ENCODE results near the gene SMARCA4.

The SMARCA4 gene

GRCh38 chr19:11027381-11027780 is 66.6 kb downstream of the SMARCA4 start:
- Histone ChIP-seq H3K4me3 (ENCODE audit: low read depth, low read length) (no peak overlapping the region), H3K4me1 (no peaks in the 10 kb centered on the region), H3K27me3 (no peaks in the 10 kb centered on the region), H3K36me3 (peaks cover 96% of the 10 kb centered on the region), H3K9me3 (no peaks in the 10 kb centered on the region)
- no peak for DNase-seq
- TF ChIP-seq CTCF (IDR thresholded peaks at IDR 0.05; ENCODE audit: low read depth, low read length) = no peak

- Histone ChIP-seq H3K36me3 (peaks cover 95% of the 10 kb centered on the region), H3K4me3 (ENCODE audit: low read depth, low read length) (no peak overlapping the region), H3K4me1 (no peaks in the 10 kb centered on the region), H3K9me3 (no peaks in the 10 kb centered on the region), H3K27me3 (no peaks in the 10 kb centered on the region)
- TF ChIP-seq CTCF (IDR thresholded peaks at IDR 0.05; ENCODE audit: low read depth, low read length) = no peak
- DNase-seq = no peak
These were observed 67.3 kb downstream of the SMARCA4 start for GRCh38 chr19:11028146-11028545.

GRCh38 chr19:11031421-11032070 is 70.7 kb downstream of the SMARCA4 start:
- H3K4me1 ChIP-seq = peaks cover 4% of the 10 kb centered on the region; the same call in 1 of the 2 replicates
- peaks cover 98% of the 10 kb centered on the region for H3K36me3 ChIP-seq
- H3K4me3 ChIP-seq (ENCODE audit: low read depth, low read length) = no peak overlapping the region
- H3K9me3 ChIP-seq = no peaks in the 10 kb centered on the region
- no peaks in the 10 kb centered on the region for H3K27me3 ChIP-seq
- DNase-seq = no peak
- TF ChIP-seq CTCF (IDR thresholded peaks at IDR 0.05; ENCODE audit: low read depth, low read length) = no peak

- Histone ChIP-seq H3K4me3 (ENCODE audit: low read depth, low read length) (no peak overlapping the region), H3K36me3 (peaks cover 98% of the 10 kb centered on the region), H3K9me3 (no peaks in the 10 kb centered on the region), H3K27me3 (no peaks in the 10 kb centered on the region), H3K4me1 (peaks cover 4% of the 10 kb centered on the region; the same call in 1 of the 2 replicates)
- no peak for DNase-seq
- no peak for TF ChIP-seq CTCF (IDR thresholded peaks at IDR 0.05; ENCODE audit: low read depth, low read length)
These were observed 72.4 kb downstream of the SMARCA4 start for GRCh38 chr19:11033251-11033650.

- no peak for TF ChIP-seq CTCF (IDR thresholded peaks at IDR 0.05; ENCODE audit: low read depth, low read length)
- Histone ChIP-seq H3K4me1 (peaks cover 4% of the 10 kb centered on the region; the same call in 1 of the 2 replicates), H3K9me3 (no peaks in the 10 kb centered on the region), H3K27me3 (no peaks in the 10 kb centered on the region), H3K36me3 (peaks cover 98% of the 10 kb centered on the region), H3K4me3 (ENCODE audit: low read depth, low read length) (no peak overlapping the region)
- no peak for DNase-seq
These were observed 72.9 kb downstream of the SMARCA4 start for GRCh38 chr19:11033763-11034162.

- no peaks in the 10 kb centered on the region for H3K9me3 ChIP-seq
- TF ChIP-seq CTCF (IDR thresholded peaks at IDR 0.05; ENCODE audit: low read depth, low read length) = no peak
- H3K4me1 ChIP-seq = peaks cover 4% of the 10 kb centered on the region; the same call in 1 of the 2 replicates
- no peak overlapping the region for H3K4me3 ChIP-seq (ENCODE audit: low read depth, low read length)
- H3K36me3 ChIP-seq = peaks cover 97% of the 10 kb centered on the region
- no peak for DNase-seq
- no peaks in the 10 kb centered on the region for H3K27me3 ChIP-seq
These were observed 73.8 kb downstream of the SMARCA4 start for GRCh38 chr19:11034449-11035213.

Measured in BE2C (cell line).